GM23248 (cell line): ENCODE measurements around the gene UBE2N.

ENCODE experiments used
- EZH2 ChIP-seq: fragments of 200-600 bp; sonication (generic); IDR thresholded peaks from 2 replicates; pipeline ENCODE4 v1.6.1; 2018; ENCODE audit warnings: antibody characterized with exemption, mild to moderate bottlenecking; ENCODE audit not compliant: insufficient read depth, poor library complexity, severe bottlenecking
- EZH2phosphoT487 ChIP-seq: fragments of 200-600 bp; sonication (generic); IDR thresholded peaks from 2 replicates; pipeline ENCODE4 v1.6.1; 2018; ENCODE audit warnings: antibody characterized with exemption, moderate library complexity, mild to moderate bottlenecking, low read depth; ENCODE audit not compliant: insufficient read depth

DNA sequence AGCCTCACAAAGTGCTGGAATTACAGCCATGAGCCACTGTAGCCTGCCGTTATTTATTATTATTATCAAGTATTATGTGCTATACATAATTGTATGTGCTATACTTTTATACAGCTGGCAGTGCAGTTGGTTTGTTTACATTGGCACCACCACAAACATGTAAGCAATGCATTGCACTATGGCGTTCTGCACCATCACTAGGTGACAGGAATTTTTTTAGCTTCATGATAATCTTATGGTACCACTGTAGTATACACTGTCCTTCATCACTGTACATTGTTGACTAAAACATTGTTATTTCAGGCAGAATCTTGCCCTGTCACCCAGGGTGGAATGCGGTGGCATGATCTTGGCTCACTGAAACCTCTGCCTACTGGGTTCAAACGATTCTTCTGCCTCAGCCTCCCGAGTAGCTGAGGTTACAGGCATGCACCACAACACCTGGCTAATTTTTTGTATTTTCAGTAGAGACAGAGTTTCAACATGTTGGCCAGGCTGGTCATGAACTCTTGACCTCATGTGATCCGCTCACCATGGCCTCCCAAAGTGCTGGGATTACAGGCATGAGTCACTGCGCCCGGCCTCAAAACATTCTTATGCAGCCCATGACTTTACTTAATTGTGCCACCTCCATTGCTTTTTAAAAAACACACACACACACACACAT, 42.7 kb upstream of the UBE2N start:
- TF ChIP-seq EZH2phosphoT487 (no peak), EZH2 (no peak)
